Activated CD8-positive, alpha-beta memory T cell treated with anti-CD3 and anti-CD28 coated beads for 1 hour (primary cell): ENCODE measurements around the gene E2F6.

Experiments
- DNase-seq, 2 donors: peaks; one replicate each; pipeline ENCODE4 v3.0.0-alpha.2; 2020; ENCODE audit warnings: low read depth in 1 of 2; ENCODE audit errors: extremely low read depth in 1 of 2

The E2F6 gene

GRCh38 chr2:11494310-11494709 lies 28.3 kb upstream of the E2F6 start:
- no peak for DNase-seq

GRCh38 chr2:11493282-11493681 lies 27.3 kb upstream of the E2F6 start:
- DNase-seq: no peak

- DNase-seq: no peak
Observed at GRCh38 chr2:11492720-11493119, 26.8 kb upstream of the E2F6 start.

GRCh38 chr2:11492244-11492643 lies 26.3 kb upstream of the E2F6 start:
- no peak for DNase-seq

GRCh38 chr2:11491348-11491933 lies 25.5 kb upstream of the E2F6 start:
- no peak for DNase-seq

GRCh38 chr2:11490194-11490593 lies 24.2 kb upstream of the E2F6 start:
- DNase-seq: no peak

- DNase-seq: no peak
Observed at GRCh38 chr2:11488809-11489208, 22.8 kb upstream of the E2F6 start.

GRCh38 chr2:11483806-11484617 lies 18.1 kb upstream of the E2F6 start:
- no peak for DNase-seq

- DNase-seq: no peak
Observed at GRCh38 chr2:11482473-11483035, 16.6 kb upstream of the E2F6 start.

GRCh38 chr2:11481789-11482472 lies 16.0 kb upstream of the E2F6 start:
- no peak for DNase-seq

- no peak for DNase-seq
Observed at GRCh38 chr2:11481426-11481788, 15.4 kb upstream of the E2F6 start.

- no peak for DNase-seq
Observed at GRCh38 chr2:11480859-11481258, 14.9 kb upstream of the E2F6 start.

- DNase-seq: no peak
Observed at GRCh38 chr2:11480406-11480805, 14.4 kb upstream of the E2F6 start.

GRCh38 chr2:11478899-11479605 lies 13.1 kb upstream of the E2F6 start:
- no peak for DNase-seq

- peak; percentile 52 to 76 for DNase-seq
Observed at GRCh38 chr2:11477994-11478393, 12.0 kb upstream of the E2F6 start.

- DNase-seq: no peak
Observed at GRCh38 chr2:11473659-11474433, 7.9 kb upstream of the E2F6 start.

GRCh38 chr2:11467749-11468148 lies 1.8 kb upstream of the E2F6 start:
- no peak for DNase-seq

GRCh38 chr2:11467129-11467649 lies 1.2 kb upstream of the E2F6 start:
- DNase-seq: no peak

- no peak for DNase-seq
Observed at GRCh38 chr2:11466307-11467128, 557 bp upstream of the E2F6 start.
